Middle frontal gyrus (tissue), 1 donor: ENCODE data around the gene SMIM38.

Source experiments
- DNase-seq: peaks from one replicate; pipeline ENCODE4 v3.0.0-alpha.2; 2015; ENCODE audit warnings: low spot score; ENCODE audit errors: extremely low spot score

SMIM38 gene

DNA sequence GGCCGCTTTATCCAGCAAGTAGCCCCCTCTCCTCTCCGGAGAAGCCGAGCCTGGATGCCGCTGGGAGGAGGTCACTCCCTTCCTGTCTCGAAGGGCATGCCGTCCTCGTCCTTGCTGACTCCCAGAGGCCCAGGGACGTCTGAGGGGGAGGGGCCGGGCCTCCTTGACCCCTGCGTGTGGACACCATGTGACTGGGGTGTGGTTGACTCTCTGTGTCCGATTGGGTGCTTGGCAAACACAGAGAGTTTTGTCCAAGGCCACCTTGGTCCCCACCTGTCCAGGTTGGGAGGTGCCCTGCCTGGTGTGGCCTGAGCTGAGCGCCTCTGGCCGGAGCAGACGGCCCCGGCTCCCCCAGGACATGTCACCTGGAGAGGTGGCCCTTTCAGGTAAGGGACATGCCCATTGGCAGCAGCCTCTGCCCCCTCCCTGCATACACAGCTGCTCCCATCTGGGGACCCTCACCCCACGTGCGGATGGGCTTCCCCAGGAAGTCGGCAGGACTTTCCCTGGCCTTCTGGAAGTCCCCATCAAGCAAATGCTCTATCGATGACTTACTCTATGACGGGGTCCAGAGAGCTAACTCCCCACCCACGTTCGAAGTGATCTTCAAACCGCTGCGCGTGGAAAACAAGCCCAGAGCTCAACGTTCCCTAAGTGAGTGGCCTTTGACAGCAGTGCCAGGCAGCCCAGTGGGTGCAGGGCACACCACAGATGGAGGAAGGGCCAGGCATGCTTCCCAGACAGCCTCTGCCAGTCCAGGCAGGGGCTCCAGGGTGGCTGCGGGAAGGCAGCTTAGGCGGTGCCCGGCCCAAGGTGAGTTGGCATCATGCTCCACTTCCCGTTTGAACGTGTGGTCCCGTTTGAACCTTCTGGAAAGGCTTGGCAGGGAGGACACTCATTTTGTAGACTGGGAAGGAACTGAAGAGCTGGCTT lies at the start of gene SMIM38:
SMIM38 (plus strand) TSS at position 634 of the 933 bp plus-strand sequence. CDS start 1,912 bp downstream, outside the sequence.
- DNase-seq: no peak

DNA sequence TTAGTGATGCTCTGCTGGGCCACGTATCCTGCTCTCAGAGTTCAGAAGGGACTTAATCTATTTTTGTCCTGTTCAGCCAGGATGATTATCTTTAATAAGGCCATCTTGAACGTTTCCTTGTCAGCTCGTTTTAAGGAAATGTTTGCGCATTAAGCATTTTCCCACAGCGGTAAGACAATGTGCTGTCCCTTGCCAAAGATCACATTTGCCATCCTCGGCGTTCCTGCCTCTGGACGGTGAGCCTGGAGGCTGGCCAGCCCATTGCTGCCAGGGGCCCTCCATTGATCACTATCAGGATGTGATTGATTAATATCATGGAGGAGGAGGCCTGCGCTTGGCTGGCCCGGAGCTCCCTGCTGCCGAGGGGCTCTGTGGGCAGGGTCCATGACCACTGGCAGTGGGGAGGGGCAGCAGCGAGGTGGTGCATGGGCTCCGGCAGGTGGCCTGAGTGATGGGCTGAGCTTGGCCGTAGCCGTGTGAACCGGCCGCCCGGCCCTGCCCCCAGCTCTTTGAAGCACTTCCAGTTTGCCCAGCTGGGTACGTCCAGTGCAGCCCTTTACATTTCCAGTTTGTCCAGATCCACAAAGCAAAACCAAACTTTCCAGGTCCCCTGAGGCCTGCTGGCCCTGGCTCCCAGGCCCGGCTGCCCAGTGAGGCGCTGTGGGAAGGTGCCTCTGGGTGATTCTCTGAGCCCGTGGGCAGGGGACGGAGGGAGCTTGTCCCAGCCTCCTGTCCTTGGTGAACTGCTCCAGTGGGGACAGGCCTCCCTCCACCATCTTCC lies 49.5 kb upstream of the SMIM38 start:
- no peak for DNase-seq

DNA sequence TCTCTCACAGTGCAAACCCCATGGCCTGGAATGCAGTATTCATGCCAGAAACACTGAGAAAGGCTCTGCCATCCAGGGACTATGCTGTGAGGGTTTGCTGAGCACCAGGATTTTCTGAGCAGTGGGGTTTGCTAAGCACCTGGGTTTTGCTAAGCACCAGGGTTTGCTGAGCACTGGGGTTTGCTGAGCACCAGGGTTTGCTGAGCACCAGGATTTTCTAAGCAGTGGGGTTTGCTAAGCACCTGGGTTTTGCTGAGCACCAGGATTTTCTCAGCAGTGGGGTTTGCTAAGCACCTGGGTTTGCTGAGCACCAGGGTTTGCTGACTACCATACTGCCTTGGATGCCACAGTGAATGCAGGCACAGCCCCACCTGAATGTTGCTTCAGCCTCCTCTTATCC lies 48.3 kb upstream of the SMIM38 start:
- DNase-seq: no peak

DNA sequence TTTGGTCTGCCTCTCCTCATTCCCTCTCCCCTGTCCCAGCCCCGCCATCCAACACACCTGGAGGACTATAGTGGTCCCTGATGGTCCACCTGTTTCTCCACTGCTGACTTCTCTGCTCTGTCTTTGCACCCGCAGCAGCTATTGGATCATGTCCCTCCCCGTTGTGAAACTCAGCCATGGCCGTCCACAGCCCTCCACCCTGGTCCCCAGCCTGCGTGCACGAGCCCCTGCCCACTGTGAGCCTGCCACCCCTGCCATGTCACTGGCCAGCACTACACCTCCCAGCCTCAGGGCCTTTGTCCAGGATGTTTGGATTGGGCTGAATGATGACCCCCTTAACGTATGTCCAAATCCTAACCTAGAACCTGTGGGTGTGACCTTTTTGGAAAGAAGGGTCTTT lies 47.7 kb upstream of the SMIM38 start:
- DNase-seq: no peak

DNA sequence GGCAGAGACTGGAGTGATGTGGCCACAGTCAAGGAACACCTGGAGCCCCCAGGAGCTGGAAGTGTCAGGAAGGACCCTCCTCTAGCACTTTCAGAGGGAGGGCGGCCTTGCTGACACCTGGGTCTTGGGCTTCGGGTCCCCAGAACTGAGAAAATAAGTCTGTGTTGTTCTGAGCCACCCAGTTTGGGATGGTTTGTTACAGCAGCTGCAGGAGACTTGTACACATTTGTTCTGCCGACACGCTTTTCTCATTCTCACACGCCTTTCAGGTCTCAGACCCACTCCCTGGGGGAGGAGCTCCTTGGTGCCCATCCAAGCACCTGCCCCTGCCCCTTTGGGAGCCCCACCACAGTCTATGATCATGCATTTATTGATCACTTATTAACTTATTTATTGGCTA lies 47.2 kb upstream of the SMIM38 start:
- DNase-seq: no peak

DNA sequence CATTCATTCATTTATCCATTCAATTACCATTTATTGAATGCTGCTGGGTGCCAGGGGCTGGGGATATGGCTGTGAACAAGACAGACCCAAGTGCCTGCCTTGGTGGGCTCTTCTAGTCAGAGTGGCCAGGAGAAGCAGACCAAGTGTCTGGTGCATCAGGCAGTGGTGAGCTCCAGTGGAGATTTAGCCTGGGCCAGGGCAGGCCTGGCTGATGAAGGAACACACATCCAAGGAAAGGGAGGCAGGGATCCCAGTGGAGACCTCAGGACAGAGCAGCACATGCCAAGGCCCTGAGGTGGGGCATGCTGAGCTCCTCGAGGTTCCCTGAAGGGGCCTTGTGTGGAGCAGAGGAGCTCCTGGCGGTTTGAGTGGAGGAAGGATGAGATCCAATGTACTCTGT lies 46.6 kb upstream of the SMIM38 start:
- no peak for DNase-seq

DNA sequence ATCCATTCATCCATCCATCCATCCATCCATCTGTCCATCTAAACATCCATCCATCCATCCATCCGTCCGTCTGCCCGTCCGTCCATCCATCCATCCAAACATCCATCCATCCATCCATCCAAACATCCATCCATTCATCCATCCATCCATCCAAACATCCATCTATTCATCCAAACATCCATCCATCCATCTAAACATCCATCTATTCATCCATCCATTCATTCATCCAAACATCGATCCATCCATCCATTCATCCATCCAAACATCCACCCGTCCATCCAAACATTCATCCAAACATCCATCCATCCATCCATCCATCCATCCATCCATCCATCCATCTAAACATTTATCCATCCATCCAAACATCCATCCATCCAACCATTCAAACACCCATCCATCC lies 45.3 kb upstream of the SMIM38 start:
- no peak for DNase-seq

DNA sequence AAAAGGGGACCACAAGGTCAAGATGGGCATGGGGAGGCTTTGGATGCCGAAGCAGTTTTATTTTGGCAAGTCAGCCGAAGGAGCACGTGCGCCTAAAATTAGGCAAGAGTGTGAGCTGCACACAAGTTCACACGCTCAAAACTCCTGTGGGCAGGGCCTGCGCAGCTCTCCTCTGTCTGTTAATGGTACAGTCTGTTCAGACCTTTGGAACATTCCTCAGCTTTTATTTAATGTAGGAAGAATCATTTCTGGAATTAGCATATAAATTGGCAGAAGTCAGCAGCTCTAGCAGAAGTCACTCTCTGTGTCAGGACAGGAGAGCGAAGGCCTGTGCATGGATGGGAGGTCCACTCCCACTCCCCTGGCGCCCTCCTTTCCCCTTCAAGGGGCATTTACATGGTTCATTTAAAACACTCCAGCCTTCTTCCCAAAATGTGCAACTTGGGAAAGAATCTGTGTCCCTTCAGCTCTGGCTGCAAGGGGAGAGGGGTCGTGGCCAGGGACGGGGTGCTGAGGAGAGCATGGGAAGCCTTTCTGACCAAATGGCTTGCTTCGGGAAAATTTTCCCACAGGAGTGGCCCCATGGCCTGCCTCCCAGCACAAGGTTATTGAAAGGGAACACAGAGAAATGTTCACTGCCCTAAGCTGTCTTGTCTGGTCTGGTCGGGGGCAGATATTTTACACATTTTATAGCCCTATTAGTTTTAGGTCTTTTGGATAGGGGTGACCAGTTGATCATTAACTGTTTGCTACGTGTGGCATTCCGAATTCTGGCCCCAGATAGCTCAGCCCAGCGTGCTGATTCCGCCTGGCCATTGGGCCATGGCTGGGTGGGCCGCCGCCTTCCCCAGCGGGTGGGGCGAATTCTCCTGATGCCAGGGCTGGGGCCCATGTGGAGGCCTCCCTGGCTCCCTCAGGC lies 43.9 kb upstream of the SMIM38 start:
- DNase-seq: no peak

DNA sequence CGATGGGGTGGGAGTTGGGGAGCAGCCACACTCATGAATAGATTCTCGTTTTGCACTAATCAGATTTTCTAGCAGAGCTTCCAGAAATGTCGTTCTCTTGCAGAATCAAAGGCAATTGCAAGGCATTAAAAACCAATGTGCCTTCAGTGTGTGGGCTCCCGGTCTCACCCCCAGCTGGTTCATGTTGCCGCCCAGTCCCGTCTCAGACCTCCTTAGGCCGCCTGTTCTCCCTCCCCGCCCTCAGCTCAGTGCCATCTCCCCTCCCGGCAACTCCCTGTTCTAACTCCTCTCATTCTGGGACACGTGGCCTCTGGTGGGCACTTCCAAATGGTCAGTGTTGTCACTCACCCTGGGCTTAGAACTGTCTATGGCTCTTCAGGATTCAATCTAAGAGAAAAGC lies 42.5 kb upstream of the SMIM38 start:
- DNase-seq: no peak

DNA sequence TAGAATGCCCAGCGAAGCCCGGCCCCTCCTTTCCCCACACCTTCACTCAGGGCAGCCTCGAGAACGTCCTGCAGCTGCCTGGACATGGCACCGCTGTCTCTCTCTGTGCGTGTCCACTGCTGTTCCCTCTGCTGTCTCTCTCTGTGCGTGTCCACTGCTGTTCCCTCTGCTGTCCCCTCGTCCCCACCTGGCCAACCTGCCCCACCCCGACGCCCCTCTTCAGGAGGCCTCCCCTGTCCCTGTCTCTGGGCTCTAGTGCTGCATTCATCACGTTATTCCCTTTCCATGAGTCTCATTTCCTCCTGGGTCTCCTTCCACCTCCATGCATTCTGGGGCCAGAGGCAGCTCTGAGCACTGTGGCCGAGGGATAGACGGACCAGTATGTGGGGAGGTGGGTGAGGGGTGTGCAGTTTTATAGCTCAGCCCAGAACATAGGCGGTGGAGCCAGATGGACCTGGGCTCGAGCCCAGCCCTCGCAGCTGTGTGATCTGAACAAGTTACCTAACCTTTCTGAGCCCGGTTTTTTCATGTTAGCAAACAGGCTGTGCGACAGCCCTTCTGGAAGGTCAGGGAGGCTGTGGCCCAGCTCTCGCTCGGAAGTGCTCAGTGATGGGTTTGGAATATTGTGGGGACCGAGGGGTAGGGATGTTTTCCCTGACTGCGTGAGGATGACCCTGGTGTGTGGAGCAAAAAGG lies 41.9 kb upstream of the SMIM38 start:
- DNase-seq: no peak

DNA sequence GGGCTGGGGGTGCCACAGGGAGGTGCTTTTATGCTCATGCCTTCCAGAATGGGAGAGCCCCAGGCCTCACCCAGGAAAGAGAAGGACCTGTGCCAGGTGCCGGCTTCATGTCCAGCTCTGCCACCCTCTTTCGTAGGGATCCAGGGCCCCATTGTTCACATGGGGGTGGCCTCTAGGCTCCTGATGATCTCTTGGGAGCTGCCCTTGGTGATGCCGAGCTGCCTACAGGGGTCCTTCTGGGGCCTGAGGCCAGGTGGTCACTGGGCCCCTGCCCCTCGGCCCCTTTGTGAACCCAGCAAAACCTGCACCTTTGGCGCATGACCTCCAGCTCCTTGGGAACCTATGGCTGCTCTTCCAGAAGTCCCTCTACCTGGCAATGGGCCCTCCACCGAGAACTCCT lies 41.4 kb upstream of the SMIM38 start:
- DNase-seq: no peak

DNA sequence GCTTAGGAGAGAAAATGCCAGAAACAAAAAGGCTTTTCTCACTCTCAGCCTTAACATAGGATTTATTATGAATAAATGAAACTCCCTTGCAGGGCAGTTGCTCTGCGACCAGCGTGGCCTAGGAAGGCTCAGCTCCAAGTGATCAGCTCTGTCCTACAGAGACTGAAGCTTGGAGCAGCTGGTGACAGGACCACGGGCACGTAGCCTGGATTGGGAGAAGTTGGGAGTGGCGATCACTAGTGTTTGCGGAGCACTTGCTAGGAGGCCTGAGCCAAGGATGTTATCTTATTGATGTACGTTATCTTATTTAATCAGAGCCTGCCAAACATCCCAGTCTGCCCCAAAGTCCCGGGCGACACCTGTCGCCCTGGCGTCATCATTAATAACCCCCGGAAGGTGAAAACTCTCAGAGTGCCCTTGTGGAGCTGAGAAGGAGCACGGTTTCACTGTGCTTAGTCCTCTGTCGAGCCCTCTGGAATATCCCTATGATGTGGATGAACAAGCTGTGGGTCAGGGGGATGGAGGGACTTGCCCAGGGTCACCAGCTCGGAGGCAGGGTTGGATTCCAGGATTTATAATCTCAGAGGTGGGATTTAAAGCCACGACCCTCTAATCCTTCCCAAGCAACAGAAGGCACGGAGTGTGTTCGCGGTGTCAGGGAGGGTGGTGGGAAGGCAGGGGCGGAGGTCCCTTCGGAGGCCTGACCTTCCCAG lies 40.8 kb upstream of the SMIM38 start:
- DNase-seq: no peak

DNA sequence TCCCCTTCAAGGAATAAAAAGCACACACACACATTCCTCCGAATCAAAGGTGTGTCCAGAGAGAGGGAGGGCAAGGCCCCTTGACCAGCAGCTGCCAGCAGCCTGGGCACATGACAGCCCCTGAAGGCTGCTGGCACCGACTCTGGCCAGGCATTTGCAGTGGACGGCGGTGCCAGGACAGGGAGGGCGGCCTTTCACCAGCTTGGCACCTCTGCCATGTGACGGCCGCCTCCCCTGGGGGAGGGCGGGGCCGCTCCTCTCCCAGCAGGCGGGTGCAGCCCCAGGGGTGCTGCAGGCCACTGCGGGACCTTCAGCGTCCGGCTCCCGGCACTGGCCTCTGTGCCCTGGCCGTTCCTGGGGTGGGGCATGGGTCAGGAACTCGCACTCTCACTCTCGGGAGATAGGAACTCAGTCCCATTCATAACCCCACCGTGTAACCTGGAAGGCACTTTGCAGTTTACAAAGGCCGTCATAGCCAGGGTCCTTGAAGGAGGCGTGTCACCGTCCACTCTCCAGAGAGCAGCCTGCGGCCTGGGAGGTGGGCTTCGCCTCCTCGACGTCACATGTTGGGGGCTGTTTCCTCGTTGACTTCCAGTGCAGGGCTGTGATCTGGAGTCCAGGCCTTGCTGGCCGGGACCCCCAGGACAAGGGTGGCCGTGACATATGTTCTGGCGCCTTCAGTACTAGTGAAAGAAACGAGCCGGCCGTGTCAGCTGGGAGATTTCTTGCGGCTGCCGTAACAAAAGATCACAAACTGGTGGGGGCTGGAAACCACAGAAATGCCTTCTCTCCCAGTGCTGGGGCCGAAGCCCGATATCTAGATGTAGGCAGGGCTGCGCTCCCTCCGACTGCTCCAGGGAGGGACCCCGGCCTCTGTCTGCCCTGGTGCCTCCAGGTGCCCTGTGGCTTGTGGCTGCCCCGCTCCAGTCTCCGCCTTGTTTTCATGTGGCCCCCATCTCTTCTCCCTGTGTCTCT lies 39.9 kb upstream of the SMIM38 start:
- DNase-seq: no peak

DNA sequence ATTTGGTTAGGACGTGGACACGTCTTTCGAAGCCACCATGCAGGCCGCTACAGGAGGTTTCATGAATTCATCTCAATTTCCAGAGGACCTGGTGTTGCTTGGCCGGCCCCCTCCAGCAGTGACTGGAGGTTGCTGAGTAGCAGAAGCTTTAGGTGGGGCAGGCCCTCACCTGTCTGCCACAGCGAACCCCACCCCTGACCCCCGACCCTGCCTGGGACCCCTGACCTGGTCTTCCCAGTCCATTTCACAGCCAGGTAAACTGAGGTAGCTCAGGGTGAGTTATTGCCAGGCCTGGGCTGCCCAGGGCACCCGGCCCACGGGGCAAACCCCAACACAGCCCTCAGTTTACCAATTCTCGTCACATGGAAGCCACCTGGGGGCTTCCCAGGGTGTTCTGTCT lies 39.1 kb upstream of the SMIM38 start:
- DNase-seq: no peak

DNA sequence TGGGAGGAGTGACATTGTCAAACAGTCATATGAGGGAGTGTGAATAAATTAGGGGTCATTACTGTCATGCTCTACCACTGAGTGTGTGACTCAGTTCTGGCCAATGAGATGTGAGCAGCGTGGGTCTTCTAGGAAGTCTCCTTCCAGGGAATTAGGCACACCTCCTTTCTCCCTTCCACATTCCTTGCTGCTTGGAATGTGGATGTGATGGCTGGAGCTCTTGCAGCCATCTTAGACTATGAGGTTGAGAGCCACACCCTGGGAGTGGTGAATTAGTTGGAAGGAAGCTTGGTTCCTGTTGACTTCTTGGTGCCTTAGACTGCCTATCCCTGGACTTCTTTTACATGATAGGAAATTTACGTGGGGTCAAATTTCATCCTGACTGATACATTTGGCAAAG lies 36.5 kb upstream of the SMIM38 start:
- DNase-seq: no peak

DNA sequence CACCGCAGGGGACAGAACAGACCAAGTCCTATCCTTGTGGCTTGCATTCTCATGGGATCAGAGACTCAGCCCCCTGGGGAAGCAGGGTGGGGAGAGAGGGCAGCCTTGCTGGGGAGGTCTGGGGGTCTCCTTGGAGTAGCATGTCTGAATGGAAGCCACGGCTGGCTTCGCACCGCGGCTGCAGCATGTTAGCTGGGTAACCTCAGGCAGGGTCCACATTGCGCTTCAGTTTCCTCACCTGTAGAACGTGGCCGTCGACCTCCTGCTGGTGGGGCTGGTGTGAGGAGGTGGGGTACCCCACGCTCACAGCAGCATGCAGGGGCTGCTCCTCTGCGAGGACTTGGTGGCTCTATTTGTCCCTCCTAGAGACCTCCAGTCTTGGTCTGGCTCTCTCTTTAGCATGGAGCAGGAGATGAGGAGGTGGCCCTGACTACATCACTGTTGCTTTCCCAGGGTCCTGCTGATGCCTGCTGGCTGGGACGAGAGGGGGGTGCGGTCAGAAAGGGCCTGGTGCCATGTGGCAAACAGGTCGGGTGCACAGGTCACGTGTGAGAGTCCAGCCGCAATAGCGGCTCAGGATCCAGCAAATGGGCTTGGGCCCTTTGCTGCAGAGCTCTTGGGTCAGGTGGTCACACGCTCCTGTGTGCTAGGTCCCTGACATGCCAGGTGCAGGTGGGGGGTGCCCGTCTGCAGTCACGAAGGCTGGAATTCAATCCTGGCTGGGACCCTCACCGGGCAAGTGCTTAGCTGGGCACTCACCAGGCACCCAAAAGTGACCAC lies 35.4 kb upstream of the SMIM38 start:
- no peak for DNase-seq

DNA sequence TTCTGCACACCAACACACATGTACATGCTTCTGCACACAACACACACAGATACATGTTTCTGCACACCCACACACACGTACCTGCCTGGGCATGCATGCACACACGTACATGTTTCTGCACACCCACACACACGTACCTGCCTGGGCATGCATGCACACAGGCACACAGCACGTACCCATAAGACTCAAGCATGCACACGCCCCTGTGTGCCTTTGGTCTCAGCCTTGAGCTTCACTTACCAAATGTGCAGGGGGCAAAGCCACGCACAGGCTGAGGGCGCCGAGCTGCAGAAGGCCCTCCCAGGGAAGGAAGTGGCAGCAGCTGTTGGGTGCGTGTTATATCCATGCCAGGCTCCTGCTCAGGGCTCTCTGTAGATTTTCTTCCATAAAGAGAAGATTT lies 34.7 kb upstream of the SMIM38 start:
- DNase-seq: no peak

DNA sequence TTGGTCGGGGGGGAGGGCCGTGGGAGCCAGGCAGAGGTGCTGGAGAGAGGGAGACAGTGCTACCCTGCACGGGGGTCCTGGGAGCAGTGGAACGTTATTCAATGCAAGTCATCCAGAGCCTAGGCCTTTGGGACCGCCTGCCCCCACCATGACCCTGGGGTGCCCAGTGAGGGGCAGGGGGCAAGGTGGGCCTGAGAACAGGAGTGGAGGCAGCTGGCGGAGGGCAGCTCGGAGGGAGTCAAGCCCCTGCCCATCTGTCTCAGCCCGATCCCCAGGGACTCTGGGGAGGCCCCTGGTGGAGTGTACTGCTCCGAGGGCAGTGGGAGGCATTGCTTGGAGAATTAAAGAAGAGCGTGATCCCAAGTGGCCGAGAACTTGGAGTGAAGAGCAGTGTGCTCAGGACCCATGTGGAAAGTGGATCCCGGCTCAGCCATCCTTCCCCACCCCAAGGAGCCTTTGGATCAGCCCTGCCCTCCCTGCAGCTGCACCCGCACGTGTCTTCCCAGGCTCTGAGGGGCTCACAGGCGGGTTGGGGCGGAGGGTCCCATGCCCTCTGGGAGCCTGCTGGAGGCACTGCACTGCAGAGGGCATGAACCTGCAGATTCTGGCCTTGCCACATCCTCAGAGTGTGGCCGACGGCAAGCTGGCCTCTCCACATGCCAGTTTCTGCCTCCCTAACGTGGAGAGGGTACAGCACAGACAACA lies 34.0 kb upstream of the SMIM38 start:
- no peak for DNase-seq
